Measurements from ENCODE around the gene SLC15A1.

GRCh38 chr13:98652721-98653462 lies 99.6 kb downstream of the SLC15A1 start:
- TF ChIP-seq CTCF (IDR thresholded peaks at IDR 0.05) (no peak), POLR2A (IDR thresholded peaks at IDR 0.05) (no peak), POLR2AphosphoS5 (IDR thresholded peaks at IDR 0.05) (no peak)
